ENCODE data around the gene CDS2.

GRCh38 chr20:5189917-5190316 is 63.1 kb downstream of the CDS2 start:
- TF ChIP-seq ZNF37A (tag by site-specific recombination; IDR thresholded peaks at IDR 0.05) (no peak), CTCF (tag by site-specific recombination; IDR thresholded peaks at IDR 0.05) (no peak), ZBTB48 (tag by site-specific recombination; IDR thresholded peaks at IDR 0.05) (no peak), ZNF274 (IDR thresholded peaks at IDR 0.05; ENCODE audit: low read length) (no peak), ZNF274 (tag by site-specific recombination; IDR thresholded peaks at IDR 0.05; ENCODE audit: borderline replicate concordance) (no peak)

All from HEK293 (cell line).